ENCODE results near the gene NIPAL1. TPM values are rescaled to one million over a fixed set of nuclear protein-coding genes. Genes with fewer than 3 reads are reported as not detected.

The NIPAL1 gene
- total RNA-seq, 4 donors from 2014 or later = 0.22 to 2.0 (median 0.33) TPM; not detected in 1

- TF ChIP-seq CTCF (IDR thresholded peaks at IDR 0.05; ENCODE audit: low read depth) = no peak
Observed at GRCh38 chr4:48002267-48002666, 14.3 kb upstream of the NIPAL1 start.

- TF ChIP-seq CTCF (IDR thresholded peaks at IDR 0.05; ENCODE audit: low read depth) = no peak
Observed at GRCh38 chr4:48005781-48006180, 10.8 kb upstream of the NIPAL1 start.

GRCh38 chr4:48008021-48008596 lies 8.5 kb upstream of the NIPAL1 start:
- no peak for TF ChIP-seq CTCF (IDR thresholded peaks at IDR 0.05; ENCODE audit: low read depth)

- no peak for TF ChIP-seq CTCF (IDR thresholded peaks at IDR 0.05; ENCODE audit: low read depth)
Observed at GRCh38 chr4:48011722-48012121, 4.8 kb upstream of the NIPAL1 start.

GRCh38 chr4:48012824-48013223 lies 3.7 kb upstream of the NIPAL1 start:
- no peak for TF ChIP-seq CTCF (IDR thresholded peaks at IDR 0.05; ENCODE audit: low read depth)

GRCh38 chr4:48015216-48015615 lies 1.4 kb upstream of the NIPAL1 start:
- no peak for TF ChIP-seq CTCF (IDR thresholded peaks at IDR 0.05; ENCODE audit: low read depth)

- no peak for TF ChIP-seq CTCF (IDR thresholded peaks at IDR 0.05; ENCODE audit: low read depth)
Observed at GRCh38 chr4:48015678-48016077, 894 bp upstream of the NIPAL1 start.

All from subcutaneous adipose tissue (tissue), 4 donors.